DMS 273 (cell line): ENCODE data around the gene FNDC5.

ENCODE experiments used
- DNase-seq: peaks from one replicate; lab custom pipeline; 2025; ENCODE audit not compliant: unreplicated experiment; lab: John Stamatoyannopoulos, UW

Gene FNDC5

DNA sequence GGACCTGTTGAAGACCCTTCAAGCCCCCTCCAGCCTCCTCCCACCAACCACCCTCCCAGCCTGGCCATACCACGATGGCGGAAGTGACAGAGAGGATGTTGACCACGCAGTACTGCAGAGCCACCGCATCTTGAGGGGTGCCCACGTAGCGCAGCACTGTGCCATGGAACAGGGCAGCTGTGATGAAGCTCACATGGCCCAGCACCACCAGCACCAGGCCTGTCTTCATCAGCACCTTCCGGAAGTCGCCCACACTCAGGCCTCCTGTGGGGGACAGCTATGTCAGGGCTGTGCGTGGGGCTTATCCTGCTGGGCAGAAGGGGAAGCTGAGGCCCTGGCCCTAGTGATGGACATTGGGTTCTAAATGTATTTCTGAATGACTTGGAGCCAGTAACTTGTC is 27.3 kb upstream of the FNDC5 start:
- no peak for DNase-seq

DNA sequence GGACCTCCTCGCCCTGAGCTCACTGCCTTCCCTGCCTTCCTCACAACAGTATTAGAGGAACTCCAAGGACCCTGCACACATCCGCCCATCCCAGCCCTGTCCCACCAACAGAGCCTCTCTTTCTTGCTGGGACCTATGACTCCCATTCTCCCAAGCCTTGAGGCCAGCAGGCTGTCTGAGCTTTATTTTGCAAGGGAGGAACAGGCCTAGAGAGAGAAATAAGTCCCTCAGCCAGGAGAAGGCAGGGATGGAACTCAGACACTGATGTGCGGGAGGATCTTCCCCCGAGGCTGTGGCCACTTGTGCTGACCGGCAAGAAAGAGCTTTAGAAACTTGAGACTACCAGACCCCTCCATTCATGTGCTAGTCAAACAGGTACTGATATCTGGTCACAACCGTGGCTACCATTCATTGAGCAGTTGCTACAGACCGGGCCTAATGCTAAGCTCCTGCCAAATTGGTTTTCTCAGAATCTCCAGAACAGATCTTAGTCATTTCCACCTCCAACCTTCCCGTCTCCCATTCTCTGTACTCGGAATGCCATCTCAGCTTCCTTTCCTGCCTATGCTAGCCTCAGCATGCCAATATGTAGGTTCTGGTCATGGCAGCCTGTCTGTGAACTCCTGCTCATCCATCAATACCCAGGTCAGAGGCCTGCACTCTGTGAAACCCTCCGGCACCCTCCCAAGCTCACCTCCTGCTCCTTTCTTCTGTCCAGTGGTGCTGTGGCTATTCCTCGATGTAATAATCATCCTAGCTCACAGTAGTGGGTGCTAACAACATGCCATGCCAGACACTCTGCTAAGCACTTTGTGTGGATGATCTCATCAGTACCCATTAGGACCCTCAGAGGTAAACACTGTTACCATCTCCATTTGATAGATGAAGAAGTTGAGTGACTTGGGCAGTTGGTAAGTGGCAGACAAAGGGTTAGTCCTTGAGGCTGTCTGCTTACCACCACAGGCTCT is 26.7 kb upstream of the FNDC5 start:
- DNase-seq = no peak

GRCh38 chr1:32896451-32896850 is 25.7 kb upstream of the FNDC5 start:
- no peak for DNase-seq

- DNase-seq = no peak
These were observed 24.9 kb upstream of the FNDC5 start for GRCh38 chr1:32895325-32896215.

DNA sequence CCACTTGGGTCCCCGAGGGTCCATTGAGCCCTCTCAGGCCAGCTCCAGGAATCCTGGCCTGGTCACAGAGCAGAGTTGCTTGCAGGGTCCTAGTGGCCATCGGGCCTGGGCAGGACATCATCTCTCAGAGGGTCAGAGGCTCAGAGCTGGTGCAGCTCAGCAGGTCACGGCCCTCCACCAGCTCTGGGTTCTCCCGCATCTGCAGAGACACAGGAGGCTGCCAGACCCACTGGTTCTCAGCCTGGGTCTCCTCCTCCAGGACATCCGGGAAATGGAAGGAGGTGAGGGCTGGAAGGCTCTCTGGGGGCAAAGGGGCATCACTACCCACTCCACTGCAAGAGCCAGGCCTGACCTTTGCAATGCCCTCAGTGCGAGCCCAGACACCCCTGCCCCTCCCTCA is 24.0 kb upstream of the FNDC5 start:
- DNase-seq = no peak

DNA sequence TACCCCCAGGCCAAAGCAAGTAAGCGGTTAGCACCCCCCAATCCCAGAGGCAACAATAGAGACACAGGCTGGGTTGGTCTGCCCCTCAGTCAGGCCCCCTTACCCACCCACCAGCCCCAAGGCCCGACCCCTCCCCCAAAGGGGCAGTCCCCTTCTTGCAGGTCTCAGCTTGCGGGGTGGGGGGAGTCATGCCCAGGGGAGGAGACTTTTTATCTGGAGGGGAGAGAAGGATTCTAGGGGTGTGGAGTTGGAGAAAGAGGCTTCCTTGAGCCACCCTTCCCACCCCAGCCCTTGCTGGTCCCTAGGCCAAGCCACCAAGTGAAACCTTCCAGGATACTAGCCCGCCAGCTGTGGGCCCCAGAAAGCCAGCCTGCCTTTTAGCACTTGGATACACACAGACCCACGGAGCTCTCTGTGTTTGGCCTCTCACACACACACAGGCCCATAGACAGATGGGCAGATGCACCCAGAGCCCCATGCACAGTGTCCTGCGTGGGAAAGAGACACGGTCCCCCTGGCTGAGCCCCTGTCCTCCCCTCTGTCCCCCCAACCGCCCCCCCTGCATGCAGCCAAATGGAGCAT is 23.4 kb upstream of the FNDC5 start:
- DNase-seq = peak; percentile 44

DNA sequence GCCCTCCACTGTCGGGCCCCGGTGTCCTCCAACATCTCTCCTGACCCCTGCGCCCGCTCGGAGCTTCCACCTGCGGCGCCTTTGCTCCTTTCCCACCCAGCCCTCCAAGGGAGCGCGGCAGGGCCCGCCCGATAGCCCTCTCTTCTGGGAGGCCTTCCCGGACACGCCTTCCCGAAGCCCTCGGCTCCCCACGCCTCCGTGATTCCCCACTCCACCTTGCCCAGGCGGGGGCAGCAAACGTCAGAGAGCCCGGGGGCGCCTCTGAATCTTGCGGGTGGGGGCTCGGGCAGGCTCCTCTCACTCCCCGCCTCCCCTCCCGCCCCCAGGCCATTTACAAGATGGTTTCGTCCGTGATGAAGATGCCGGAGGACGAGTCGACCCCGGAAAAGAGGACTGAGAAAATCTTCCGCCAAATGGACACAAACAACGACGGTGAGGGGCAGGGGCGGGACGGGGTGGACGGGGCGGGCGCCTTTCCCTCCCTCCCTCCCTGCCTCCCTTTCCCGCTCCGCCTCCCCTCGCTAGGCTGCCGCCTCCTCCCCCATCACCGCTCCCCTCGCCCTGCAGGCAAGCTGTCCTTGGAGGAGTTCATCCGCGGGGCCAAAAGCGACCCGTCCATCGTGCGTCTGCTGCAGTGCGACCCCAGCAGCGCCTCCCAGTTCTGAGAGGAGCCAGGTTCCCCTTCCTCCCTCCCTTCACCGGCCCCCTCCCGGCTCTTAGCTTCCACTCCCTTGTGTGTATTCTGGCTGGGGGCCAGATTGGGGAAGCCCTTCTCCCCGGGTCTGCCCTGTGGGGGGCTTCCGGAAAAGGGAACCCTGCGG is 22.7 kb upstream of the FNDC5 start:
- peak; percentile 72 for DNase-seq

- DNase-seq = peak; percentile 88
These were observed 21.9 kb upstream of the FNDC5 start for GRCh38 chr1:32892368-32893197.

DNA sequence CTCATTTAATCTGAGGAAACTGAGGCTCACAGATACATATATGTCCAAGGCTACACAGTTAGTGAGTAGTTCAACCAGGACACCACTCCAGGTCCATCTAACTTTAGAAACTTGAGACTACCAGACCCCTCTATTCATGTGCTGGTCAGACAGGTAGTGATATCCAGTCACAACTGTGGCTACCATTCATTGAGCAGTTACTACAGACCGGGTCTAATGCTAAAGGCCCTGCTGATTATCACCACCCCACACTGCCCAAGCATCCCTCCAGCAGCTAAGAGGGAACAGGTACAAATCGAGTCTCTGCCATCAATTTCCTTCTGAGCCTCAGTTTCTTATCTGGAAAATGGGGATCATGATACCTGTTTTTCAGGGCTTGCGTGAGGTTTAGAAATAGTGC is 20.9 kb upstream of the FNDC5 start:
- DNase-seq = no peak

GRCh38 chr1:32891241-32891570 is 20.5 kb upstream of the FNDC5 start:
- no peak for DNase-seq

GRCh38 chr1:32890516-32891240 is 20.0 kb upstream of the FNDC5 start:
- DNase-seq = no peak

- no peak for DNase-seq
These were observed 19.1 kb upstream of the FNDC5 start for GRCh38 chr1:32889731-32890278.

DNA sequence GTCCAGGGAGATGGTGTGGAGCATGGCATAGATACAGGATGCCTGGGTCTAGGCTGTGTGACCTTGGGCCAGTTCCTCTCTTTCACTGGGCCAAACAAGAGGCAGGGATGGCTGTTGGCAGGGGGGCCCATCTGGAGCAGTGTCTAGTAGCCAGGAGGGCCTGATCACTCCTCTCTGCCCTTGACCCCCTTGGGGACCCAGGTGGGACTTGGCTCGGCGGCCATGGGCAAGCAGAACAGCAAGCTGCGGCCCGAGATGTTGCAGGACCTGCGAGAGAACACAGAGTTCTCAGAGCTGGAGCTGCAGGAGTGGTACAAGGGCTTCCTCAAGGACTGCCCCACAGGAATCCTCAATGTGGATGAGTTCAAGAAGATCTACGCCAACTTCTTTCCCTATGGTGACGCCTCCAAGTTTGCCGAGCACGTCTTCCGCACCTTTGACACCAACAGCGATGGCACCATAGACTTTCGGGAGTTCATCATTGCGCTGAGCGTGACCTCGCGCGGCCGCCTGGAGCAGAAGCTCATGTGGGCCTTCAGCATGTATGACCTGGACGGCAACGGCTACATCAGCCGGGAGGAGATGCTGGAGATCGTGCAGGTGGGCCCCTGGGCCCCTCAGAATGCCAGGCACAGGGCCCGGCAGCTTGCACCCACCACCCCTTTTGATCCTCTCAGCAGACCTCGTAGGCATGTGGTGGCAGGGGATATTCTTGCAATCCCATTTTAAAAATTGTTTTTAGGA is 18.1 kb upstream of the FNDC5 start:
- no peak for DNase-seq

DNA sequence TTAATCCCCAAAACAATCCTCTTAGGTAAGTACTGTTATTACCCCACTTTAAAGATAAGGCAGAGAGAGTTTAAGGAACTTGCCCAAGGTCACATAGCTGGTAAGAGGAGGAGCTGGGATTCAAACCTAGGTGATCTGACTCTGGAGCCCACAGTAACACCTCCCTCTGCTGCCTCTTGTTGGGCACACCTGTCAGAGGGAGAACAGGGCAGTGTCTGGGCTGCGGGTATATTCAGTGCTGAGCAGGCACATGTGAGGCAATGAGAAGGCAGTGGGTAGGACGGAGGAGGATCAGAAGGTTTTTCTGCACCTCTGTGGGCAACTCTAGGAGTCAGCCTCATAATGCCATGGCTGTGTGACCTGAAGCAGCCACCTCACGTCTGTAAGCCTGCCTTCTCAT is 17.4 kb upstream of the FNDC5 start:
- no peak for DNase-seq

GRCh38 chr1:32887623-32888022 is 16.9 kb upstream of the FNDC5 start:
- DNase-seq = no peak

DNA sequence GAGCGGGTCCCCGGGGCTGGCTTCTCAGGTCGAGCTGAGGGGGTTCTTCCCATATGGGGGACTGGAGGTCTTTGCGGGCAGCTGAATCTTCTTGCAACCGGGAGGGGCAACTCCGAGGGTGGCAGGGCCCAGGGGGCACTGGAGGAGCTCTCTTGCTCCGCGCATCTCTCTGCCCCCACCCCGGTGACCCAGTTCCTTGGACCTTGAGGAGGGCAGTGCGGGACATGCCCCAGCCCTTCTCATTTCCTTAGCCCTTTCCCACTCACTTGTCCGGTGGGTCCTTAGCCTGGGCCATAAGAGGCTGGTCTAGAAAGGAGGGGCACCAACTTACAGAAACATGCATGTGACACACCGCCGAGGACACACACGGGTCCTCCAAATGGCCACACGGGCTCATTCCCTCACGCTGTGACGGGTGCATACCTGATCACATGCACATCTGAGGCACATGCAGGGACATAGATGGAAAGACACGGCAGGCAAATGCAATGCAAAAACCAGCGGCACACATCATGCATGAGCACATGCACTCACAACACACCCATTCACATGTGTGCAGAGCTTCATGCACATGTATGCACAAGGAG is 16.2 kb upstream of the FNDC5 start:
- DNase-seq = no peak

DNA sequence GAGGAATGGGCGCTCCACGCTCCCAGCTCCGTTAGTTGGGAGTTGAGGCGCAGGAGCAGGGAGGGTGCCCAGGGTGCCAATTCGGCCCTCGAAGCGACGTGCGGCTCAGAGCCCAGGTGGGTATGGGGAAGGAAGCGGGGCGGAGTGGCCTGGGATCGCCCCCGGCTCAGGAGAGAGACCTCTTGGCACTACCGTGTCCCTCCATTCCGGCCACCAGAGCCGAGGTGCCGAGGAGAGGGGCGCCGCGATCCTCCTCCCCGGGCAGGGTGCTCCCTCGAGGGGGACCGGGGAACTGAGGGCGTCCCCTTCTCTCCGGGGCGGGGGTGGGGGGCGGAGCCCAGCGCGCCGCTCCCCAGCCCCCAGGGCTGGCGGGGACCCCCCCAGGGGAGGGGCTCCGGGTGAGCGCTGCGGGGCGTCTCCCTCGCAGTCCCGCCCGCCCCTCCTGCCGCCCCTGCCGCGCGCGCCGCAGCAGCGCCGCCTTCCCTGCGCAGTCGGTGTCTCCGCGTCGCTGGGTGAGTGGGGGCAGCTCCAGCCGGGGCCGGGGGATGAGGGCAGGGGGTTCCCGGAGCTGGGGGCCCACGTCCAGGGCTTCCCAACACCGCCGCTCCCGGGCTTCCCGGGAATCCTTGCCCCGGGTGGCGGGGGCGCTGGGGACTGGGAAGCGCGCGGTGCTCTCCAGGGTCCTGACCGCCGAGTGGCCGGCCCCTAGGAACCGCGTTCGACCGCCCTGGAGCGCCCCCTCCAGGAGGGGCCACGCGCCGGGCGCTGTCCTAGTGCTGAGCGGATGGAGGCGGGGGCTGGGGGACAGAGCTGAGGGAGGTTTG is 15.5 kb upstream of the FNDC5 start, which contains the start of gene HPCA:
TSS of gene HPCA (plus strand) at position 488 of the 824 bp plus-strand sequence. CDS start 2,408 bp downstream, outside the sequence.
- peak; percentile 92 for DNase-seq
